Right atrium auricular region (tissue), 2 donors: ENCODE measurements around the gene PIP4K2A. TPM values are rescaled to one million over a fixed set of nuclear protein-coding genes. Genes with fewer than 3 reads are reported as not detected.

Source experiments
- DNase-seq: peaks from one replicate; pipeline ENCODE4 v3.0.0-alpha.2; 2019; ENCODE audit warnings: low spot score
- H3K27ac ChIP-seq, 2 donors: fragments of 200-600 bp; sonication (generic); 1 replicate in 1 of 2; 2 replicates in 1 of 2; pipeline ENCODE4 v1.5.1; 2016 to 2019
- H3K27me3 ChIP-seq, 2 donors: fragments of 200-600 bp; sonication (generic); one replicate each; pipeline versions ENCODE4 v1.5.1 to v1.6.0; 2017 to 2019
- H3K36me3 ChIP-seq: fragments of 200-600 bp; sonication (generic); one replicate; pipeline ENCODE4 v1.5.1; 2016
- H3K4me1 ChIP-seq, 2 donors: fragments of 200-600 bp; sonication (generic); one replicate each; pipeline versions ENCODE4 v1.5.1 to v1.6.0; 2017 to 2019
- H3K4me3 ChIP-seq, 2 donors: fragments of 200-600 bp; sonication (generic); 1 replicate in 1 of 2; 2 replicates in 1 of 2; pipeline ENCODE4 v1.5.1; 2017 to 2019; ENCODE audit warnings: mild to moderate bottlenecking in 1 of 2, moderate library complexity in 1 of 2
- H3K9me3 ChIP-seq, 2 donors: fragments of 200-600 bp; sonication (generic); one replicate each; pipeline ENCODE4 v1.5.1; 2019
- total RNA-seq, 2 donors: library from RNA; depleted of rRNA; stranded (reverse); fragments of >200 nt; gene quantifications; one replicate each; pipeline ENCODE4 v1.1.0, GENCODE V29; 2016
- TF ChIP-seq, protein P1 (sequence below), 2 donors: fragments of 200-600 bp; sonication (generic); IDR thresholded peaks; one replicate each; pipeline ENCODE4 v1.5.1; 2019; ENCODE audit warnings: antibody characterized with exemption in 2 of 2

The PIP4K2A gene
- total RNA-seq, 2 donors from 2014 or later = 12.1 to 18.3 TPM

DNA sequence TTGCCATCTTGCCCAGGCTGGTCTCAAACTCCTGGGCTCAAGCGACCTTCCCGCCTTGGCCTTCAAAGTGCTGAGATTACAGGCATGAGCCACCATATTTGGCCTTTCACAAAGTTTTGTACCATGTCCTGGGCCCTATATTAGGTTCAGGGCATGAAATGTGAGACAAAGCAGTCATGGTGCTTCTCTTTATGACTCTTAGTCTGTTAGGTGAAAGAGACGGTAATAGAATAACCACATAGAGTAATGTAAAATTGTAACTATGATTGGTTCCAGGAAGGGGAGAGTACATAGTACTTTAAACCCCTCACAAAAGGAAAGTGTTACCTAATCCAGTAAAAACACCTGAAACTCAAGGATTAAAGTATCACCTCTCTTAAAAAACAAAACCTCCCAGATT lies 224.4 kb downstream of the PIP4K2A start:
- H3K4me3 ChIP-seq = no peak overlapping the region
- DNase-seq = no peak
- H3K4me1 ChIP-seq = no peaks in the 10 kb centered on the region
- no peak overlapping the region for H3K27ac ChIP-seq
- no peaks in the 10 kb centered on the region for H3K9me3 ChIP-seq
- TF ChIP-seq, protein P1, sequence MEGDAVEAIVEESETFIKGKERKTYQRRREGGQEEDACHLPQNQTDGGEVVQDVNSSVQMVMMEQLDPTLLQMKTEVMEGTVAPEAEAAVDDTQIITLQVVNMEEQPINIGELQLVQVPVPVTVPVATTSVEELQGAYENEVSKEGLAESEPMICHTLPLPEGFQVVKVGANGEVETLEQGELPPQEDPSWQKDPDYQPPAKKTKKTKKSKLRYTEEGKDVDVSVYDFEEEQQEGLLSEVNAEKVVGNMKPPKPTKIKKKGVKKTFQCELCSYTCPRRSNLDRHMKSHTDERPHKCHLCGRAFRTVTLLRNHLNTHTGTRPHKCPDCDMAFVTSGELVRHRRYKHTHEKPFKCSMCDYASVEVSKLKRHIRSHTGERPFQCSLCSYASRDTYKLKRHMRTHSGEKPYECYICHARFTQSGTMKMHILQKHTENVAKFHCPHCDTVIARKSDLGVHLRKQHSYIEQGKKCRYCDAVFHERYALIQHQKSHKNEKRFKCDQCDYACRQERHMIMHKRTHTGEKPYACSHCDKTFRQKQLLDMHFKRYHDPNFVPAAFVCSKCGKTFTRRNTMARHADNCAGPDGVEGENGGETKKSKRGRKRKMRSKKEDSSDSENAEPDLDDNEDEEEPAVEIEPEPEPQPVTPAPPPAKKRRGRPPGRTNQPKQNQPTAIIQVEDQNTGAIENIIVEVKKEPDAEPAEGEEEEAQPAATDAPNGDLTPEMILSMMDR (IDR thresholded peaks at IDR 0.05) = no peak
- no peaks in the 10 kb centered on the region for H3K36me3 ChIP-seq
- H3K27me3 ChIP-seq = no peaks in the 10 kb centered on the region

DNA sequence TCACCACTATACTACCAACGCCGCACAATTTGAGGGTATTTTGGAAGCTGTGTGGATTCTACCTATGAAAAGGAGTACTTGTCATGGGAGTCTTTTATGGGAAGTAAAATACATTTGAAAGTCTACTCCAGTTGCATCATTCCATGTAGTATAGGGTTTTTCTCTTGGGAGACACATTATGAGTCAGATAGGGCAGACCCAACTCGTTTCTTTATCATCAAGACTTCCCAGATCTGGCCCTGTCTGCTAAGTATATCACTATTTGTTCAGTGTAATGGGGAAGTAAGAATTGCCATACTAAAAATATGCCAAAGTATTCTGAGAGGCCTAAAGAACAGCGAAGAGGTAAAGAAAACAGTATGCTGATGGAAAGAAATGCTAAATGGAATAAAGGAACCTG lies 224.9 kb downstream of the PIP4K2A start:
- Histone ChIP-seq H3K9me3 (no peaks in the 10 kb centered on the region), H3K27me3 (no peaks in the 10 kb centered on the region), H3K27ac (no peak overlapping the region), H3K36me3 (no peaks in the 10 kb centered on the region), H3K4me3 (no peak overlapping the region), H3K4me1 (no peaks in the 10 kb centered on the region)
- TF ChIP-seq, protein P1 (IDR thresholded peaks at IDR 0.05) = no peak
- DNase-seq = no peak

DNA sequence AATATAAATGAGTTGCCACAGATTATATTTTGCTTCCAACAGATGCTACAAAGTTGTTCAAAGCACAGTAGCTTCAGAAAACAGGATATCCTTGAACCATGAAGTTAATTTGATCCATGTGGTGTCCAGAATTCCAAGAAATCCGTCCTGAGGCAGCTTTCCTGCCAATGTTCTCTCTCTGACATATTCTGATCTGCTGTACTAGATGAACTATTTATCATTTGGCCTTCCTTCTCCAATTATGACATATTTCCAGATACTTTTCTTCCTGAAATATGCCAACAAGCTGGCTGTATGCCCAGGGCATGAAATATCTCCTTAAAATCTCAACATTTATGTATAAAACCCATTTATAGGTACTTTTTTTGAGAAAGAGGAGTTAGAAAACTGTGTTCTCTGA lies 227.9 kb downstream of the PIP4K2A start:
- Histone ChIP-seq H3K4me3 (no peak overlapping the region), H3K27ac (no peak overlapping the region), H3K4me1 (peaks cover 0 to 3% of the 10 kb centered on the region in 2 donors), H3K9me3 (no peaks in the 10 kb centered on the region), H3K36me3 (no peaks in the 10 kb centered on the region), H3K27me3 (no peaks in the 10 kb centered on the region)
- DNase-seq = no peak
- TF ChIP-seq, protein P1 (IDR thresholded peaks at IDR 0.05) = no peak

Other genes with a start within 250 kb of the PIP4K2A start
- not detected for gene ARMC3, start 213.5 kb upstream of the PIP4K2A start, total RNA-seq